RWPE1 (cell line): ENCODE data around the gene DNM3.

ENCODE experiments used
- CTCF ChIA-PET: fragments of 350-600 bp; sonication (Branson Sonifier 250); formaldehyde crosslinking; extraction: SDS; loops from one replicate; lab custom pipeline; 2021; lab: Yijun Ruan, JAX
- POLR2A ChIA-PET: fragments of 400-600 bp; formaldehyde crosslinking; extraction: SDS; loops from one replicate; lab custom pipeline; 2020; ENCODE audit warnings: antibody characterized with exemption; ENCODE audit not compliant: low non-redundant PET; lab: Yijun Ruan, JAX
- DNase-seq: peaks from one replicate; pipeline ENCODE4 v3.0.0; 2012; ENCODE audit warnings: low spot score
- H3K27ac ChIP-seq: fragments of 450-650 bp; 2 replicates; pipeline ENCODE4 v1.5.1; 2017
- TF ChIP-seq, protein P1 (sequence below): fragments of 450-650 bp; conservative IDR thresholded peaks from 2 replicates; pipeline ENCODE4 v1.5.1; 2017; ENCODE audit warnings: low read depth, mild to moderate bottlenecking

The DNM3 gene

GRCh38 chr1:172212124-172212523, 370.8 kb downstream of the DNM3 start:
- H3K27ac ChIP-seq: no peak overlapping the region
- DNase-seq: no peak
- CTCF ChIA-PET: no interaction called here
- POLR2A ChIA-PET: no interaction called here
- TF ChIP-seq, protein P1, sequence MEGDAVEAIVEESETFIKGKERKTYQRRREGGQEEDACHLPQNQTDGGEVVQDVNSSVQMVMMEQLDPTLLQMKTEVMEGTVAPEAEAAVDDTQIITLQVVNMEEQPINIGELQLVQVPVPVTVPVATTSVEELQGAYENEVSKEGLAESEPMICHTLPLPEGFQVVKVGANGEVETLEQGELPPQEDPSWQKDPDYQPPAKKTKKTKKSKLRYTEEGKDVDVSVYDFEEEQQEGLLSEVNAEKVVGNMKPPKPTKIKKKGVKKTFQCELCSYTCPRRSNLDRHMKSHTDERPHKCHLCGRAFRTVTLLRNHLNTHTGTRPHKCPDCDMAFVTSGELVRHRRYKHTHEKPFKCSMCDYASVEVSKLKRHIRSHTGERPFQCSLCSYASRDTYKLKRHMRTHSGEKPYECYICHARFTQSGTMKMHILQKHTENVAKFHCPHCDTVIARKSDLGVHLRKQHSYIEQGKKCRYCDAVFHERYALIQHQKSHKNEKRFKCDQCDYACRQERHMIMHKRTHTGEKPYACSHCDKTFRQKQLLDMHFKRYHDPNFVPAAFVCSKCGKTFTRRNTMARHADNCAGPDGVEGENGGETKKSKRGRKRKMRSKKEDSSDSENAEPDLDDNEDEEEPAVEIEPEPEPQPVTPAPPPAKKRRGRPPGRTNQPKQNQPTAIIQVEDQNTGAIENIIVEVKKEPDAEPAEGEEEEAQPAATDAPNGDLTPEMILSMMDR: no peak

- ChIA-PET POLR2A (no interaction called here), CTCF (no interaction called here)
- no peak for DNase-seq
- TF ChIP-seq, protein P1: no peak
- no peak overlapping the region for H3K27ac ChIP-seq
Measured at GRCh38 chr1:172215006-172215405, 373.7 kb downstream of the DNM3 start.

DNA sequence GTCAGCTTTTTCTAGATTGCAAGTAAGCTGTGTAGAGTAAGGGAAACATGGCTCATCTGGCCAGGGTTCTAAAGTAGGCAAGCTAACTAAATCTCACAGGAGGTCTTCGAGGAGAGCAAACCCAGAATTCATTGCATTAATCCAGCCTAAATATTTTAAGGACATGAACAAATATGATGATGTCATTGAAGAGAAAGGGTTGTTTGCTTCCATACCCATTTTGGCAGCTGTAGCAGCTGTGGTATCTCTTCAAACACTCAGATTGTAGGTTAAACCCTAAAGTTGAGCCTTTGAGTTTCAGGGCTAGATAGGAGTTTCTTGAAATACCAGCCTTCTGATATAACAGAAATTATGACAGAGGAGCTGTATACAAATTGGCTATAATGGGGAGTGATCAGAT, 378.7 kb downstream of the DNM3 start:
- ChIA-PET CTCF (interaction anchor here (0.7 kb wide), 1 partner anchor 418 kb away, joined by 4 read pairs; no protein-coding TSS in a partner anchor), POLR2A (no interaction called here)
- no peak for DNase-seq
- H3K27ac ChIP-seq: no peak overlapping the region
- TF ChIP-seq, protein P1: no peak

- POLR2A ChIA-PET: no interaction called here
- no peak for DNase-seq
- TF ChIP-seq, protein P1: no peak
- CTCF ChIA-PET: no interaction called here
- H3K27ac ChIP-seq: no peak overlapping the region
Measured at GRCh38 chr1:172220376-172220775, 379.1 kb downstream of the DNM3 start.

DNA sequence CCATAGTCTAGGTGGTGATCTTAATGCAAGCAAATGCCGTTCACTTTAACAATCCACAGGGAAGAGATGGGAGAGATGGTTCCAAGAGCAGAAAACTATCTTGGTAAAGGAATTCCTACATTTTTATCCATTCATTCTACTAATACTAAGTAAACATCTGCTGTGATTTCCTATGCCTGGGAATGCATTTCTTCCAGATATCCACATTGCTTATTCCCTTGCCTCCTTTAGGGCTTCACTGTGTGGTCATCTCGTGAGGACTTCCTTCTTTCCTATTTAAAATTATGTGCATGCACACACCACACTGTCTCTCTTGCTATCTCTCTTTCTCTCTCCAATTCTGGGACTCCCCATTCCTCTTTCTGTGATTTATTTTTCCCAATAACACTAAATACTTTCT, 380.1 kb downstream of the DNM3 start:
- TF ChIP-seq, protein P1: no peak
- CTCF ChIA-PET: no interaction called here
- no peak for DNase-seq
- no peak overlapping the region for H3K27ac ChIP-seq
- POLR2A ChIA-PET: no interaction called here

GRCh38 chr1:172224871-172225270, 383.6 kb downstream of the DNM3 start:
- TF ChIP-seq, protein P1: no peak
- no peak for DNase-seq
- POLR2A ChIA-PET: no interaction called here
- H3K27ac ChIP-seq: no peak overlapping the region
- CTCF ChIA-PET: interaction anchor here (0.7 kb wide), 1 partner anchor 1513 kb away, joined by 3 read pairs; no protein-coding TSS in a partner anchor
